GM21381 (cell line): ENCODE measurements around the gene ANHX.

Experiments
- ATAC-seq: cut with Tn5 transposase; IDR thresholded peaks from one replicate; pipeline ENCODE4 v1.9.1; 2021; ENCODE audit warnings: mild to moderate bottlenecking, moderate library complexity; ENCODE audit not compliant: unreplicated experiment

The ANHX gene

GRCh38 chr12:133203344-133204263, 32.1 kb downstream of the ANHX start:
- no peak for ATAC-seq

GRCh38 chr12:133202493-133203343, 33.0 kb downstream of the ANHX start:
- no peak for ATAC-seq

GRCh38 chr12:133201888-133202287, 33.8 kb downstream of the ANHX start:
- no peak for ATAC-seq

GRCh38 chr12:133192847-133193246, 42.8 kb downstream of the ANHX start:
- ATAC-seq = no peak

GRCh38 chr12:133190176-133190575, 45.5 kb downstream of the ANHX start:
- no peak for ATAC-seq

- peak; percentile 93 for ATAC-seq
These were observed 54.3 kb downstream of the ANHX start, which contains the start of gene ZNF268 for GRCh38 chr12:133181238-133181959. Gene ZNF268 (plus strand): TSS chr12:133181495. CDS start chr12:133181998, 503 bp downstream.

GRCh38 chr12:133180669-133181068, 55.0 kb downstream of the ANHX start:
- ATAC-seq = no peak

- no peak for ATAC-seq
These were observed 60.8 kb downstream of the ANHX start for GRCh38 chr12:133174901-133175300.

- ATAC-seq = no peak
These were observed 63.2 kb downstream of the ANHX start for GRCh38 chr12:133172491-133172890.
